Lower leg skin (tissue), 4 donors: ENCODE data around the gene TM9SF2. TPM values are rescaled to one million over a fixed set of nuclear protein-coding genes. Genes with fewer than 3 reads are reported as not detected.

Experiments
- DNase-seq, 2 donors: peaks; one replicate each; pipeline ENCODE4 v3.0.0-alpha.2; 2019; ENCODE audit warnings: low spot score in 2 of 2
- H3K4me3 ChIP-seq: fragments of 200-600 bp; sonication (generic); 2 replicates; pipeline ENCODE4 v1.5.1; 2017; ENCODE audit warnings: mild to moderate bottlenecking, low read depth; ENCODE audit not compliant: poor library complexity, severe bottlenecking
- CTCF ChIP-seq, 3 donors: fragments of 450-650 bp; IDR thresholded peaks; one replicate each; pipeline ENCODE4 v1.5.1; 2016; ENCODE audit warnings: antibody characterized with exemption in 3 of 3, mild to moderate bottlenecking in 3 of 3, moderate library complexity in 2 of 3
- POLR2A ChIP-seq, 2 donors: fragments of 450-650 bp; IDR thresholded peaks; one replicate each; pipeline ENCODE4 v1.6.1; 2016 to 2017; ENCODE audit warnings: antibody characterized with exemption in 2 of 2, mild to moderate bottlenecking in 1 of 2, moderate library complexity in 1 of 2
- WGBS, 2 donors: methylation state at CpG; one replicate each; pipeline ENCODE4 v1.1.5; 2018; 5-methylcytosine and 5-hydroxymethylcytosine counted together
- intact Hi-C: fragments of 100-400 bp; cut with DNase I; formaldehyde crosslinking; loops from one replicate; pipeline ENCODE4 v1.15.0; 2023; ENCODE audit warnings: low total_unique reads
- total RNA-seq, 4 donors: library from RNA; depleted of rRNA; stranded (reverse); fragments of >200 nt; gene quantifications; one replicate each; pipeline ENCODE4 v1.1.0, GENCODE V29; 2016

TM9SF2 gene
- total RNA-seq, 4 donors from 2014 or later = 66.5 to 111 (median 88.0) TPM

GRCh38 chr13:99580500-99581268 lies 79.4 kb downstream of the TM9SF2 start:
- 93 to 96% methylated on average over 7 of the region's 7 CpGs for WGBS, 2 donors
- intact Hi-C loops = no loop called here

GRCh38 chr13:99582511-99582910 lies 81.2 kb downstream of the TM9SF2 start:
- intact Hi-C loops = no loop called here
- 54 to 90% methylated on average over 2 to 3 of the region's 3 CpGs for WGBS, 2 donors
- TF ChIP-seq POLR2A (IDR thresholded peaks at IDR 0.05) (no peak), CTCF (IDR thresholded peaks at IDR 0.05) (no peak)
- DNase-seq = peak in 1 of 2 donors; percentile 36
- no peak overlapping the region for H3K4me3 ChIP-seq

More at GRCh38 chr13:99580500-99581268, 79.4 kb downstream of the TM9SF2 start:
- TF ChIP-seq CTCF (IDR thresholded peaks at IDR 0.05) (no peak), POLR2A (IDR thresholded peaks at IDR 0.05) (no peak)
- no peak for DNase-seq
- no peak overlapping the region for H3K4me3 ChIP-seq

GRCh38 chr13:99585609-99586008 lies 84.3 kb downstream of the TM9SF2 start:
- no peak overlapping the region for H3K4me3 ChIP-seq
- TF ChIP-seq POLR2A (IDR thresholded peaks at IDR 0.05) = no peak
- TF ChIP-seq CTCF (IDR thresholded peaks at IDR 0.05) = no peak
- intact Hi-C loops = no loop called here
- WGBS, 2 donors = 68 to 70% methylated on average over 3 of the region's 3 CpGs
- no peak for DNase-seq

- 76 to 78% methylated on average over 8 of the region's 8 CpGs for WGBS, 2 donors
- TF ChIP-seq POLR2A (IDR thresholded peaks at IDR 0.05) (no peak), CTCF (IDR thresholded peaks at IDR 0.05) (no peak)
- intact Hi-C loops = no loop called here
- no peak overlapping the region for H3K4me3 ChIP-seq
- DNase-seq = peak in 1 of 2 donors; percentile 20
Observed at GRCh38 chr13:99587021-99587420, 85.7 kb downstream of the TM9SF2 start.

GRCh38 chr13:99587893-99588606 lies 86.8 kb downstream of the TM9SF2 start:
- H3K4me3 ChIP-seq = no peak overlapping the region
- TF ChIP-seq POLR2A (IDR thresholded peaks at IDR 0.05) (no peak), CTCF (IDR thresholded peaks at IDR 0.05) (no peak)
- intact Hi-C loops = no loop called here
- WGBS, 2 donors = 90 to 91% methylated on average over 4 of the region's 4 CpGs
- DNase-seq = peak in 1 of 2 donors; percentile 12
